Trophoblast cell (in vitro differentiated cells and primary cell): Measurements from ENCODE around the gene CHMP4B.

ENCODE experiments used
- DNase-seq, 2 donors: peaks; one replicate each; pipeline ENCODE4 v3.0.0-alpha.2; 2016
- H2AFZ ChIP-seq: 2 replicates; pipeline ENCODE4 v1.6.1; 2013; ENCODE audit warnings: low read length, moderate library complexity, mild to moderate bottlenecking; ENCODE audit not compliant: insufficient read depth, poor library complexity
- H2AK5ac ChIP-seq: 2 replicates; pipeline ENCODE4 v1.6.1; 2013; ENCODE audit warnings: mild to moderate bottlenecking, low read length
- H2BK120ac ChIP-seq: 2 replicates; pipeline ENCODE4 v1.6.1; 2013; ENCODE audit warnings: low read length, mild to moderate bottlenecking, moderate library complexity; ENCODE audit not compliant: insufficient read depth, poor library complexity
- H2BK12ac ChIP-seq: 2 replicates; pipeline ENCODE4 v1.6.1; 2013; ENCODE audit warnings: mild to moderate bottlenecking, low read length, moderate library complexity
- H2BK5ac ChIP-seq: 2 replicates; pipeline ENCODE4 v1.6.1; 2013; ENCODE audit warnings: low read length, low read depth, moderate library complexity, mild to moderate bottlenecking; ENCODE audit not compliant: poor library complexity
- H3K14ac ChIP-seq: 2 replicates; pipeline ENCODE4 v1.6.1; 2013; ENCODE audit warnings: mild to moderate bottlenecking, low read length
- H3K18ac ChIP-seq: 2 replicates; pipeline ENCODE4 v1.6.1; 2013; ENCODE audit warnings: mild to moderate bottlenecking, low read length
- H3K23ac ChIP-seq: 2 replicates; pipeline ENCODE4 v1.6.1; 2013; ENCODE audit warnings: low read length
- H3K27ac ChIP-seq: 2 replicates; pipeline ENCODE4 v1.5.1; 2013; ENCODE audit warnings: low read depth, mild to moderate bottlenecking, inconsistent platforms, low read length, moderate library complexity
- H3K27me3 ChIP-seq: 2 replicates; pipeline ENCODE4 v1.6.1; 2013; ENCODE audit warnings: inconsistent platforms, mild to moderate bottlenecking, low read length, moderate library complexity; ENCODE audit not compliant: insufficient read depth
- H3K36me3 ChIP-seq, 2 experiments: 1 replicate in 1 of 2; 2 replicates in 1 of 2; pipeline ENCODE4 v1.6.1; 2013; ENCODE audit warnings: low read length in 2 of 2, mild to moderate bottlenecking in 2 of 2, moderate library complexity in 1 of 2; ENCODE audit not compliant: insufficient read depth in 2 of 2, control insufficient read depth in 1 of 2
- H3K4ac ChIP-seq: 2 replicates; pipeline ENCODE4 v1.6.1; 2013; ENCODE audit warnings: low read depth, mild to moderate bottlenecking, low read length, moderate library complexity
- H3K4me1 ChIP-seq, 2 experiments: 1 replicate in 1 of 2; 2 replicates in 1 of 2; pipeline ENCODE4 v1.6.1; 2013; ENCODE audit warnings: low read length in 2 of 2, mild to moderate bottlenecking in 2 of 2, moderate library complexity in 1 of 2; ENCODE audit not compliant: insufficient read depth in 2 of 2, control insufficient read depth in 1 of 2
- H3K4me2 ChIP-seq: 2 replicates; pipeline ENCODE4 v1.6.1; 2013; ENCODE audit warnings: inconsistent platforms, mild to moderate bottlenecking, low read length, moderate library complexity
- H3K4me3 ChIP-seq: 2 replicates; pipeline ENCODE4 v1.5.1; 2013; ENCODE audit warnings: mild to moderate bottlenecking, low read depth, low read length, inconsistent platforms
- H3K79me1 ChIP-seq: one replicate; pipeline ENCODE4 v1.6.1; 2013; ENCODE audit warnings: low read length
- H3K79me2 ChIP-seq: 2 replicates; pipeline ENCODE4 v1.6.1; 2013; ENCODE audit warnings: low read length, mild to moderate bottlenecking; ENCODE audit not compliant: control insufficient read depth, insufficient read depth, poor library complexity
- H3K9ac ChIP-seq: 2 replicates; pipeline ENCODE4 v1.6.1; 2013; ENCODE audit warnings: mild to moderate bottlenecking, low read length
- H3K9me3 ChIP-seq: 2 replicates; pipeline ENCODE4 v1.6.1; 2013; ENCODE audit warnings: low read depth, mild to moderate bottlenecking, control low read depth, inconsistent platforms, low read length; ENCODE audit not compliant: insufficient read depth
- H4K12ac ChIP-seq: 2 replicates; pipeline ENCODE4 v1.6.1; 2013; ENCODE audit warnings: low read depth, mild to moderate bottlenecking, low read length, moderate library complexity
- H4K8ac ChIP-seq: 2 replicates; pipeline ENCODE4 v1.6.1; 2013; ENCODE audit warnings: low read depth, mild to moderate bottlenecking, low read length, moderate library complexity
- H4K91ac ChIP-seq: one replicate; pipeline ENCODE4 v1.6.1; 2013; ENCODE audit warnings: low read depth, mild to moderate bottlenecking, low read length, moderate library complexity
- WGBS: extraction: QIAGEN DNeasy Blood & Tissue Kit; methylation state at CpG from one replicate; pipeline ENCODE4 v1.1.7; 2013; ENCODE audit warnings: missing lambda C conversion rate; ENCODE audit not compliant: insufficient read length, insufficient coverage; ENCODE audit errors: extremely low coverage; 5-methylcytosine and 5-hydroxymethylcytosine counted together

CHMP4B gene

DNA sequence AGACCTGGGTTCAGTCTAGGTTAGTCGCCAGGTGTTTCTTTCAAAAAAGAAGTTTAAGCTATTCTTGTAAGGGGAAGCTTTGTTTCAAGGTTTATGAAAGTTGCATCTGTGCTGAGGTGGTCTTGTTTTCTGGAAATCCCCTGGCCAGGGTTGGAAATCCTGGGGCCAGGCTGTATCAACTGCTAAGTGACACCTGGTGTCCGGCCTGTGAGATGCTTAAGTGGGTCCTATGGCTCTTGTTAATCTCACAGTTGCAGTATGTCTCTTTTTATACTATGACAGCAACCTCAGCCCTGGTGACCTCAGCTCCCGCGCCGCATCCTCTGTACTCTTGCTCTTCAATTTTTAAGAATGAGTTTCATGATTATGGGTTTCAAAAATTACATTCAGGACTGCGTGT lies 72.0 kb downstream of the CHMP4B start:
- Histone ChIP-seq H3K27ac (no peak overlapping the region), H3K79me2 (no peaks in the 10 kb centered on the region), H2AFZ (no peak overlapping the region), H3K18ac (no peak overlapping the region), H2BK5ac (no peak overlapping the region), H3K4me2 (no peak overlapping the region), H3K27me3 (no peaks in the 10 kb centered on the region), H2AK5ac (no peak overlapping the region), H4K12ac (no peak overlapping the region), H2BK12ac (no peak overlapping the region), H4K91ac (no peak overlapping the region), H3K4ac (no peak overlapping the region), H3K36me3 (no peaks in the 10 kb centered on the region), H2BK120ac (no peak overlapping the region), H3K4me3 (no peak overlapping the region), H3K14ac (no peak overlapping the region), H3K9ac (no peak overlapping the region), H3K9me3 (peaks cover 2% of the 10 kb centered on the region), H3K79me1 (no peaks in the 10 kb centered on the region), H3K23ac (no peak overlapping the region), H4K8ac (no peak overlapping the region), H3K4me1 (no peaks in the 10 kb centered on the region)
- DNase-seq = no peak
- no CpG with 5 or more reads among the region's 6 CpGs for WGBS

DNA sequence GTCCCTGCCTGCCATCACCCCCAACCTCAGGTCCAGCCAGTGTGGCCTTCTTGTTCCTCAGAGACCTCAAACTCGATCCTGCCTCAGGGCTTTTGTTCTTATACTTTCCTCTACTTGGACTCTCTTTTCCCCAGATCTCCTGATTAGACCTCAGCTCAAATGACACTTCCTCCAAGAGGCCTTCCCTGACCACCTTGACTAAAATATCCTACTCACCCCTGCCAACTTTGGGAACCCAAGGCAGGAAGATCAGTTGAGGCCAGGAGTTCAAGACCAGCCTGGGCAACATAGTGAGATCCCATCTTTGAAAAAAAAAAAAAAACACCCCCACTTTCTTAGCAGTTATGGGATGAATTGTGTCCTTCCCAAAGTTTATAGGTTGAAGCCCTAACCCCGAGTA lies 73.5 kb downstream of the CHMP4B start:
- no peak overlapping the region for H3K4me3 ChIP-seq
- no peak overlapping the region for H4K8ac ChIP-seq
- H3K14ac ChIP-seq = no peak overlapping the region
- H3K27ac ChIP-seq = no peak overlapping the region
- H3K4me1 ChIP-seq = no peaks in the 10 kb centered on the region
- H3K36me3 ChIP-seq = no peaks in the 10 kb centered on the region
- DNase-seq = no peak
- H2BK12ac ChIP-seq = no peak overlapping the region
- no peak overlapping the region for H3K4ac ChIP-seq
- no peak overlapping the region for H2AFZ ChIP-seq
- no peaks in the 10 kb centered on the region for H3K79me2 ChIP-seq
- H4K12ac ChIP-seq = no peak overlapping the region
- H4K91ac ChIP-seq = no peak overlapping the region
- H2BK120ac ChIP-seq = no peak overlapping the region
- no peak overlapping the region for H3K9ac ChIP-seq
- H3K79me1 ChIP-seq = no peaks in the 10 kb centered on the region
- H2BK5ac ChIP-seq = no peak overlapping the region
- WGBS = no CpG with 5 or more reads among the region's 2 CpGs
- no peak overlapping the region for H3K4me2 ChIP-seq
- H2AK5ac ChIP-seq = no peak overlapping the region
- peaks cover 3% of the 10 kb centered on the region for H3K9me3 ChIP-seq
- no peaks in the 10 kb centered on the region for H3K27me3 ChIP-seq
- H3K23ac ChIP-seq = no peak overlapping the region
- H3K18ac ChIP-seq = no peak overlapping the region

- no peak for DNase-seq
- no peak overlapping the region for H3K4ac ChIP-seq
- no peak overlapping the region for H2BK120ac ChIP-seq
- H3K36me3 ChIP-seq = no peaks in the 10 kb centered on the region
- no peak overlapping the region for H3K9ac ChIP-seq
- no peaks in the 10 kb centered on the region for H3K79me2 ChIP-seq
- H2AK5ac ChIP-seq = no peak overlapping the region
- H3K14ac ChIP-seq = no peak overlapping the region
- H3K27me3 ChIP-seq = no peaks in the 10 kb centered on the region
- H3K27ac ChIP-seq = no peak overlapping the region
- H3K18ac ChIP-seq = no peak overlapping the region
- no peak overlapping the region for H3K4me3 ChIP-seq
- no peak overlapping the region for H4K91ac ChIP-seq
- H3K23ac ChIP-seq = no peak overlapping the region
- no peak overlapping the region for H4K12ac ChIP-seq
- no peak overlapping the region for H2BK5ac ChIP-seq
- no peaks in the 10 kb centered on the region for H3K4me1 ChIP-seq
- H2BK12ac ChIP-seq = no peak overlapping the region
- peaks cover 3% of the 10 kb centered on the region for H3K9me3 ChIP-seq
- H3K79me1 ChIP-seq = no peaks in the 10 kb centered on the region
- no peak overlapping the region for H3K4me2 ChIP-seq
- H2AFZ ChIP-seq = no peak overlapping the region
- H4K8ac ChIP-seq = no peak overlapping the region
Observed at GRCh38 chr20:33889312-33889711, 78.2 kb downstream of the CHMP4B start.

GRCh38 chr20:33890557-33890956 lies 79.4 kb downstream of the CHMP4B start:
- Histone ChIP-seq H4K8ac (no peak overlapping the region), H2AFZ (no peak overlapping the region), H3K4me1 (no peaks in the 10 kb centered on the region), H4K12ac (no peak overlapping the region), H3K9ac (no peak overlapping the region), H3K23ac (no peak overlapping the region), H3K27ac (no peak overlapping the region), H2BK5ac (no peak overlapping the region), H3K4me3 (no peak overlapping the region), H4K91ac (no peak overlapping the region), H3K4me2 (no peak overlapping the region), H3K18ac (no peak overlapping the region), H3K4ac (no peak overlapping the region), H2AK5ac (no peak overlapping the region), H2BK120ac (no peak overlapping the region), H2BK12ac (no peak overlapping the region), H3K14ac (no peak overlapping the region), H3K9me3 (peaks cover 3% of the 10 kb centered on the region), H3K36me3 (no peaks in the 10 kb centered on the region), H3K79me1 (no peaks in the 10 kb centered on the region), H3K27me3 (no peaks in the 10 kb centered on the region), H3K79me2 (no peaks in the 10 kb centered on the region)
- no CpG with 5 or more reads among the region's 1 CpG for WGBS
- no peak for DNase-seq
